ENCODE results near the gene TMSB4Y.

Gene TMSB4Y

GRCh38 chrY:13703568-13703968, at the start of gene TMSB4Y:
Gene TMSB4Y, plus strand, starts transcription at chrY:13703899.
- peak within 1 kb of the TSS; percentile 54 for H3K4me3 ChIP-seq (ENCODE audit: low read depth, low read length)

- no peak overlapping the region for H3K4me3 ChIP-seq (ENCODE audit: low read depth, low read length)
Observed at GRCh38 chrY:13664162-13664561, 39.5 kb upstream of the TMSB4Y start.

GRCh38 chrY:13671122-13671521, 32.6 kb upstream of the TMSB4Y start:
- H3K4me3 ChIP-seq (ENCODE audit: low read depth, low read length), result no peak overlapping the region

GRCh38 chrY:13702276-13702675, 1.4 kb upstream of the TMSB4Y start:
- no peak overlapping the region for H3K4me3 ChIP-seq (ENCODE audit: low read depth, low read length)

GRCh38 chrY:13704121-13704930, 627 bp downstream of the TMSB4Y start:
- peak overlapping the region; percentile 54 for H3K4me3 ChIP-seq (ENCODE audit: low read depth, low read length)

GRCh38 chrY:13705197-13705596, 1.5 kb downstream of the TMSB4Y start:
- peak overlapping the region; percentile 54 for H3K4me3 ChIP-seq (ENCODE audit: low read depth, low read length)

- H3K4me3 ChIP-seq (ENCODE audit: low read depth, low read length), result no peak overlapping the region
Observed at GRCh38 chrY:13708038-13708437, 4.3 kb downstream of the TMSB4Y start.

- H3K4me3 ChIP-seq (ENCODE audit: low read depth, low read length), result no peak overlapping the region
Observed at GRCh38 chrY:13718996-13719395, 15.3 kb downstream of the TMSB4Y start.

GRCh38 chrY:13729517-13729916, 25.8 kb downstream of the TMSB4Y start:
- H3K4me3 ChIP-seq (ENCODE audit: low read depth, low read length), result no peak overlapping the region

- H3K4me3 ChIP-seq (ENCODE audit: low read depth, low read length), result no peak overlapping the region
Observed at GRCh38 chrY:13738618-13739017, 34.9 kb downstream of the TMSB4Y start.

- H3K4me3 ChIP-seq (ENCODE audit: low read depth, low read length), result peak overlapping the region; percentile 76
Observed at GRCh38 chrY:13751289-13752071, 47.8 kb downstream of the TMSB4Y start.

GRCh38 chrY:13754661-13755060, 51.0 kb downstream of the TMSB4Y start:
- no peak overlapping the region for H3K4me3 ChIP-seq (ENCODE audit: low read depth, low read length)

Data from iPS-11a (cell line).